Thyroid gland (tissue), 4 donors: ENCODE results near the gene ANO7. TPM values are rescaled to one million over a fixed set of nuclear protein-coding genes. Genes with fewer than 3 reads are reported as not detected.

ENCODE experiments used
- DNase-seq, 2 donors: peaks; one replicate each; pipeline ENCODE4 v3.0.0-alpha.2; 2019
- H3K27ac ChIP-seq, 3 donors: fragments of 200-600 bp; sonication (generic); 1 replicate in 2 of 3; 2 replicates in 1 of 3; pipeline ENCODE4 v1.5.1; 2016 to 2019; ENCODE audit warnings: mild to moderate bottlenecking in 1 of 3, moderate library complexity in 1 of 3
- H3K27me3 ChIP-seq: fragments of 200-600 bp; sonication (generic); one replicate; pipeline ENCODE4 v1.5.1; 2019
- H3K36me3 ChIP-seq, 2 donors: fragments of 200-600 bp; sonication (generic); one replicate each; pipeline ENCODE4 v1.5.1; 2016 to 2019
- H3K4me1 ChIP-seq, 2 donors: fragments of 200-600 bp; sonication (generic); one replicate each; pipeline ENCODE4 v1.5.1; 2017 to 2019
- H3K4me3 ChIP-seq, 3 donors: fragments of 200-600 bp; sonication (generic); replicated peaks in 1 of 3; 1 replicate in 2 of 3; 2 replicates in 1 of 3; pipeline ENCODE4 v1.5.1; 2016; ENCODE audit warnings: mild to moderate bottlenecking in 1 of 3
- H3K9me3 ChIP-seq: fragments of 200-600 bp; sonication (generic); one replicate; pipeline ENCODE4 v1.5.1; 2017
- CTCF ChIP-seq, 6 experiments: fragments of 200-600 bp in 3 of 6; fragments of 450-650 bp in 3 of 6; sonication (generic) in 3 of 6; IDR thresholded peaks; one replicate each; pipeline ENCODE4 v1.5.1; 2016 to 2019; ENCODE audit warnings: antibody characterized with exemption in 6 of 6, mild to moderate bottlenecking in 2 of 6, inconsistent platforms in 1 of 6, moderate library complexity in 1 of 6
- POLR2A ChIP-seq, 2 donors: fragments of 450-650 bp; IDR thresholded peaks; one replicate each; pipeline ENCODE4 v1.6.1; 2017; ENCODE audit warnings: antibody characterized with exemption in 2 of 2, mild to moderate bottlenecking in 2 of 2, moderate library complexity in 1 of 2
- WGBS, 2 donors: methylation state at CpG; one replicate each; pipeline ENCODE4 v1.1.5; 2017; 5-methylcytosine and 5-hydroxymethylcytosine counted together
- intact Hi-C: fragments of 100-400 bp; cut with DNase I; formaldehyde crosslinking; loops from one replicate; pipeline ENCODE4 v1.15.1; 2023
- total RNA-seq, 4 donors: library from RNA; depleted of rRNA; stranded (reverse); fragments of >200 nt; gene quantifications; one replicate each; pipeline ENCODE4 v1.2.3, GENCODE V29; 2016

Gene ANO7
- total RNA-seq, 4 donors from 2014 or later, result 0.94 to 1.8 (median 0.98) TPM; not detected in 1

- H3K27me3 ChIP-seq, result no peaks in the 10 kb centered on the region
- DNase-seq, result no peak
- H3K36me3 ChIP-seq, result peaks cover 93 to 98% of the 10 kb centered on the region in 2 donors
- H3K4me3 ChIP-seq, result no peak overlapping the region
- 92 to 94% methylated on average over 9 to 14 of the region's 14 CpGs for WGBS, 2 donors
- intact Hi-C loops, result no loop called here
- H3K4me1 ChIP-seq, result no peaks in the 10 kb centered on the region
- H3K9me3 ChIP-seq, result no peaks in the 10 kb centered on the region
- no peak for TF ChIP-seq POLR2A (IDR thresholded peaks at IDR 0.05)
- TF ChIP-seq CTCF (IDR thresholded peaks at IDR 0.05), result no peak
- no peak overlapping the region for H3K27ac ChIP-seq
These were observed 64.5 kb downstream of the ANO7 start for GRCh38 chr2:241252778-241253475.

- no peaks in the 10 kb centered on the region for H3K9me3 ChIP-seq
- no peak for TF ChIP-seq CTCF (IDR thresholded peaks at IDR 0.05)
- TF ChIP-seq POLR2A (IDR thresholded peaks at IDR 0.05), result no peak
- no peaks in the 10 kb centered on the region for H3K4me1 ChIP-seq
- H3K4me3 ChIP-seq, result no peak overlapping the region
- intact Hi-C loops, result no loop called here
- H3K27ac ChIP-seq, result no peak overlapping the region
- no peak for DNase-seq
- WGBS, 2 donors, result 91 to 93% methylated on average over 10 of the region's 10 CpGs
- peaks cover 84 to 96% of the 10 kb centered on the region in 2 donors for H3K36me3 ChIP-seq
- H3K27me3 ChIP-seq, result no peaks in the 10 kb centered on the region
These were observed 66.5 kb downstream of the ANO7 start for GRCh38 chr2:241254904-241255351.

- WGBS, 2 donors, result 94 to 96% methylated on average over 13 of the region's 13 CpGs
- no peaks in the 10 kb centered on the region for H3K27me3 ChIP-seq
- intact Hi-C loops, result no loop called here
- no peak for DNase-seq
- peaks cover 84 to 96% of the 10 kb centered on the region in 2 donors for H3K36me3 ChIP-seq
- H3K4me3 ChIP-seq, result no peak overlapping the region
- H3K9me3 ChIP-seq, result no peaks in the 10 kb centered on the region
- no peaks in the 10 kb centered on the region for H3K4me1 ChIP-seq
- TF ChIP-seq POLR2A (IDR thresholded peaks at IDR 0.05) (no peak), CTCF (IDR thresholded peaks at IDR 0.05) (no peak)
- no peak overlapping the region for H3K27ac ChIP-seq
These were observed 67.2 kb downstream of the ANO7 start for GRCh38 chr2:241255542-241256167.

- Histone ChIP-seq H3K36me3 (peaks cover 84 to 96% of the 10 kb centered on the region in 2 donors), H3K4me1 (no peaks in the 10 kb centered on the region), H3K9me3 (no peaks in the 10 kb centered on the region), H3K27me3 (no peaks in the 10 kb centered on the region), H3K27ac (no peak overlapping the region), H3K4me3 (no peak overlapping the region)
- TF ChIP-seq CTCF (IDR thresholded peaks at IDR 0.05) (no peak), POLR2A (IDR thresholded peaks at IDR 0.05) (no peak)
- no peak for DNase-seq
- WGBS, 2 donors, result 91 to 95% methylated on average over 11 of the region's 11 CpGs
- intact Hi-C loops, result no loop called here
These were observed 67.7 kb downstream of the ANO7 start for GRCh38 chr2:241256168-241256545.

- no peak for DNase-seq
- intact Hi-C loops, result no loop called here
- Histone ChIP-seq H3K36me3 (peaks cover 84 to 96% of the 10 kb centered on the region in 2 donors), H3K27ac (no peak overlapping the region), H3K27me3 (no peaks in the 10 kb centered on the region), H3K9me3 (no peaks in the 10 kb centered on the region), H3K4me1 (no peaks in the 10 kb centered on the region), H3K4me3 (no peak overlapping the region)
- 87 to 91% methylated on average over 11 of the region's 11 CpGs for WGBS, 2 donors
- TF ChIP-seq POLR2A (IDR thresholded peaks at IDR 0.05), result no peak
- no peak for TF ChIP-seq CTCF (IDR thresholded peaks at IDR 0.05)
These were observed 69.0 kb downstream of the ANO7 start for GRCh38 chr2:241257419-241258032.
